Fibroblast of the aortic adventitia (primary cell): ENCODE results near the gene FNIP1. TPM values are rescaled to one million over a fixed set of nuclear protein-coding genes. Genes with fewer than 3 reads are reported as not detected.
"Not testable (repeated sequence)": the region's sequence is repeated elsewhere in the genome, so short reads cannot be mapped to it uniquely, and the experiment has no call there.

Experiments
- DNase-seq: peaks from one replicate; pipeline ENCODE4 v3.0.0-alpha.2; 2010; ENCODE audit warnings: low read depth
- H3K4me3 ChIP-seq: 2 replicates; pipeline ENCODE4 v1.5.1; 2011; ENCODE audit warnings: low read depth, mild to moderate bottlenecking, control low read depth, low read length, moderate library complexity
- total RNA-seq: library from RNA; depleted of rRNA; stranded (reverse); fragments of >200 nt; gene quantifications from 2 replicates; pipeline ENCODE4 v1.2.3, GENCODE V29; 2012; ENCODE audit warnings: low replicate concordance
- TF ChIP-seq, protein P1 (sequence below): IDR thresholded peaks from 2 replicates; pipeline ENCODE4 v1.5.1; 2011; ENCODE audit warnings: mild to moderate bottlenecking, low read length, control low read depth, inconsistent platforms; ENCODE audit not compliant: insufficient read depth

FNIP1 gene
- total RNA-seq, 1 donor, result 99.9 TPM

DNA sequence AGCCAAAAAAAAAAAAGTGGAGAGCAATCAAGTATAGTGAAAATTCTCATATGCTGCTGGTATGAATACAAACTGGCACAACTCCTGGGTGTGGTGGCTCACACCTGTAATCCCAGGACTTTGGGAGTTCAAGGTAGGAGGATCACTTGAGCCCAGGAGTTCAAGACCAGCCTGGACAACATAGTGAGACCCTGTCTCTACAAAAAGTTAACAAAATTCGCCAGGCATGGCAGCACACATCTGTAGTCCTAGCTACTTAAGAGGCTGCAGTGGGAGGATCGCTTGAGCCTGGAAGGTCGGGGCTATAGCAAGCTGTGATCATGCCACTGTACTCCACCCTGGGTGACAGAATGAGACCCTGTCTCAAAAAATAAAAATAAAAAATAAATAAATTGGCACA is 51.7 kb downstream of the FNIP1 start:
- DNase-seq, result no peak
- TF ChIP-seq, protein P1, sequence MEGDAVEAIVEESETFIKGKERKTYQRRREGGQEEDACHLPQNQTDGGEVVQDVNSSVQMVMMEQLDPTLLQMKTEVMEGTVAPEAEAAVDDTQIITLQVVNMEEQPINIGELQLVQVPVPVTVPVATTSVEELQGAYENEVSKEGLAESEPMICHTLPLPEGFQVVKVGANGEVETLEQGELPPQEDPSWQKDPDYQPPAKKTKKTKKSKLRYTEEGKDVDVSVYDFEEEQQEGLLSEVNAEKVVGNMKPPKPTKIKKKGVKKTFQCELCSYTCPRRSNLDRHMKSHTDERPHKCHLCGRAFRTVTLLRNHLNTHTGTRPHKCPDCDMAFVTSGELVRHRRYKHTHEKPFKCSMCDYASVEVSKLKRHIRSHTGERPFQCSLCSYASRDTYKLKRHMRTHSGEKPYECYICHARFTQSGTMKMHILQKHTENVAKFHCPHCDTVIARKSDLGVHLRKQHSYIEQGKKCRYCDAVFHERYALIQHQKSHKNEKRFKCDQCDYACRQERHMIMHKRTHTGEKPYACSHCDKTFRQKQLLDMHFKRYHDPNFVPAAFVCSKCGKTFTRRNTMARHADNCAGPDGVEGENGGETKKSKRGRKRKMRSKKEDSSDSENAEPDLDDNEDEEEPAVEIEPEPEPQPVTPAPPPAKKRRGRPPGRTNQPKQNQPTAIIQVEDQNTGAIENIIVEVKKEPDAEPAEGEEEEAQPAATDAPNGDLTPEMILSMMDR, result no peak
- no peak overlapping the region for H3K4me3 ChIP-seq

DNA sequence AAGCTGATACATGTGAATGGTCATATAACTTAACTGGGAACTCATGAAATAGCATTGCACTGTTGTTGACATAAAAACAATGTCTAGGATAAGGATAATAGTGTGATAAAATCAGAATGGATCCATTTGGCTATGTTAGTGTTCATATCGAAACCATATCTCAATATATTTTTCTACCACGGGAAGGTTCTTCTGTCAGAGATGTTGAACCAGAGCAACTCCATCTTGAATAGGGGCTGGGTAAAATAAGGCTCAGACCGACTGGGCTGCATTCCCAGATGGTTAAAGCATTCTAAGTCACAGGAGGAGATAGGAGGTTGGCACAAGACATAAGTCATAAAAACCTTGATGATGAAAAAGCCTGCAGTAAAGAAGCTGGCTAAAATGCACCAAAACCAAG is 56.3 kb downstream of the FNIP1 start:
- TF ChIP-seq, protein P1, result no peak
- H3K4me3 ChIP-seq, result no peak overlapping the region
- no peak for DNase-seq

DNA sequence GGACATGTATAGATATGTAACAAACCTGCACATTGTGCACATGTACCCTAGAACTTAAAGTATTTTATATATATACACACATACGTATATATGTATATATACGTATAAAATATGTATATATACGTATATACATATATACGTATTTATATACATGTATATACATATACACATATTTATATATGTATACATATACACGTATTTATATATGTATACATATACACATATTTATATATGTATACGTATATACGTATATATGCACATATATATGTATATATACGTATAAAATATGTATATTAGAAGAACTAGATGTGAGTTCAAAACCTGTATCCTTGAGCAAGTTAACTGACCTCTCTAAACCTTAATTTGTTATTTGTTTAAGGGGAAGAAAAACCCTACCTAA is 61.4 kb downstream of the FNIP1 start:
- no peak for DNase-seq
- no peak overlapping the region for H3K4me3 ChIP-seq
- TF ChIP-seq, protein P1, result no peak

DNA sequence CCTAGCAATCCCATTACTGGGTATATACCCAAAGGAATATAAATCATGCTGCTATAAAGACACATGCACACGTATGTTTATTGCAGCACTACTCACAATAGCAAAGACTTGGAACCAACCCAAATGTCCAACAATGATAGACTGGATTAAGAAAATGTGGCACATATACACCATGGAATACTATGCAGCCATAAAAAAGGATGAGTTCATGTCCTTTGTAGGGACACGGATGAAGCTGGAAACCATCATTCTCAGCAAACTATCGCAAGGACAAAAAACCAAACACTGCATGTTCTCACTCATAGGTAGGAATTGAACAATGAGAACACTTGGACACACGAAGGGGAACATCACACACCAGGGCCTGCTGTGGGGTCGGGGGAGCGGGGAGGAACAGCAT is 61.9 kb downstream of the FNIP1 start:
- not testable (repeated sequence) for DNase-seq, H3K4me3 ChIP-seq

DNA sequence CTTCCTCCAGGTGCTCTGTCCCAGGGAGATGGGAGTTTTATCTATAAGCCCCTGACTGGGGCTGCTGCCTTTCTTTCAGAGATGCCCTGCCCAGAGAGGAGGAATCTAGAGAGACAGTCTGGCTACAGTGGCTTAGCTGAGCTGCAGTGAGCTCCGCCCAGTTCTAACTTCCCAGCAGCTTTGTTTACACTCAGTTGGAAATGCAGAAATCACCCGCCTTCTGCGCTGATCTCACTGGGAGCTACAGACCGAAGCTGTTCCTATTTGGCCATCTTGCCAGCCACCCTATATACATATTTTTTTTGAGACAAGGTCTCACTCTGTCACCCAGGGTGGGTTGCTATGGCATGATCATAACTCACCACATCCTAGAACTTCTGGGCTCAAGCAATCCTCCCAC is 67.5 kb downstream of the FNIP1 start:
- DNase-seq, H3K4me3 ChIP-seq: not testable (repeated sequence)

DNA sequence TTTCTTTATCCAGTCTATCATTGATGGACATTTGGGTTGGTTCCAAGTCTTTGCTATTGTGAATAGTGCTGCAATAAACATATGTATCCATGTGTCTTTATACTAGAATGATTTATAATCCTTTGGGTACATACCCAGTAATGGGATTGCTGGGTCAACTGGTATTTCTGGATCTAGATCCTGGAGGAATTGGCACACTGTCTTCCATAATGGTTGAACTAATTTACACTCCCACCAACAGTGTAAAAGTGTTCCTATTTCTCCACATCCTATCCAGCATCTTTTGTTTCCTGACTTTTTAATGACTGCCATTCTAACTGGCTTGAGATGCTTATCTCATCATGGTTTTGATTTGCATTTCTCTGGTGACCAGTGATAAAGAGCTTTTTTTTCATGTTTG is 72.7 kb downstream of the FNIP1 start:
- H3K4me3 ChIP-seq, DNase-seq: not testable (repeated sequence)

DNA sequence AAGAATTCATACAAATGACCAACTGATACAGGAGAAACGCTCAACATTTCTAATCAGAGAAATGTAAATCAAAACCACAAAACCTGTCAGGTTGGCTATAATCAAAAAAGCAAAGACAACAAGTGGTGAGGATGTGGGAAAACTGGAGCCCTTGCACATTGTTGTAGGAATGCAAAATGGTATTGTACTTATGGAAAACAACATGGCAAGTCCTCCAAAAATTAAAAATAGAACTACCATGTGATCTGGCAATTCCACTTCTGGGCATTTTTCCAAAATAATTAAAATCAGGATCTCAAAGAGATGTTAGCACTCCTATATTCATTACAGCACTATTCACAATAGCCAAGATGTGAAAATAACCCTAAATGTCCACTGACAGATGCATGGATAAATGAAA is 76.1 kb downstream of the FNIP1 start:
- TF ChIP-seq, protein P1, result no peak
- no peak overlapping the region for H3K4me3 ChIP-seq
- peak; percentile 47 for DNase-seq

DNA sequence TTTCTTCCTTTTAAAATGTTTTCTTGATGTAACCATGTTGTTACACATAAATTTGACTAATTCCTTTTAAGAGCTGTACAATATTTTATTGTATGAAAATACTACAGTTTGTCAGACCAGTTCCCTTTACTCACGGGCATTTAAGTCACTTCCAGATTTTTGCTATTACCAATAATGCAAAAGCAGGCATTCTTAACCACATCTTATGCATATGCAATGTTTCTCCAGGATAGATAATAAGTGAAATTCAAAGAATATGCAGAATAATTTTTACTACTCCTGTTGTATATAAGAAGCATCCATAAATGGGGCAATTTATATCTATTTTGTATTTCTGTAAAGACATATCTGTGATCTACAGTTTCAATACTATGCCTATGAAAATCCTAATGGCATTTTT is 77.3 kb downstream of the FNIP1 start:
- H3K4me3 ChIP-seq, result no peak overlapping the region
- TF ChIP-seq, protein P1, result no peak
- DNase-seq, result no peak

DNA sequence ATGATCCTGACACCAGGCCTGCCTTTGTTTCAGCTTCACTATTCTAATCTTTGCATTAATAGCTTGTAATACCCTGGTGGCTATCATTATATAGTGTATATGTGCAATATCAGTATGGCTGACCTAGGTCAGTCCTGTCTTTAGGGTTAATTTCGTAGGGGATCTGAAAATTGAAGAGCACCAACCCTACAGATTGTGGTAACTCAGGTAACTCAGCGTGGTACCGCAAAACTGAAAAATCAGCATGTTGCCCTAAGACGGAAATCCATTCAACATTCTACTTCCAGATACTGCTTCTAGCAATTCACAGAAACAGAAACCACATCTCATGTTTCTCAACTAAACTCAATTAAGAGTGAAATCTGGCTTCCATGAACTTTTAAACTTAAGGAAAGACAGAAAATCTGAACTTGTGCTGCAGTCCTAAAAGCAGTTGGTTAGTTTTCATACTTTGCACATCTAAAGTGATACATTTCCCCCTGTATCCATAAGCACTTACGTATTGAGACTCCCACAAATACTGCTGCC is 78.3 kb downstream of the FNIP1 start:
- DNase-seq, result no peak
- no peak overlapping the region for H3K4me3 ChIP-seq

DNA sequence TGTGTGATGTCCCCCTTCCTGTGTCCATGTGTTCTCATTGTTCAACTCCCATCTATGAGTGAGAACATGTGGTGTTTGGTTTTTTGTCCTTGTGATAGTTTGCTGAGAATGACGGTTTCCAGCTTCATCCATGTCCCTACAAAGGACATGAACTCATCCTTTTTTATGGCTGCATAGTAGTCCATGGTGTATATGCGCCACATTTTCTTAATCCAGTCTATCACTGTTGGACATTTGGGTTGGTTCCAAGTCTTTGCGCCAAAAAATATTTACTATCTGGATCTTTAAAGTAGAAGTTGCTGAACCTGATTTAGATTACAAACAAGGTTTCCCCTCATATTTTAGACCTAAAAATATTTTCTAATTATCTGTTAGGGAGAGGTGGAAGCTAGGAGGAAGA is 79.7 kb downstream of the FNIP1 start:
- not testable (repeated sequence) for DNase-seq, H3K4me3 ChIP-seq

More for the DNA sequence above, 78.3 kb downstream of the FNIP1 start:
- TF ChIP-seq, protein P1, result no peak
